ENCODE measurements around the gene RBMS1. TPM values are rescaled to one million over a fixed set of nuclear protein-coding genes. Genes with fewer than 3 reads are reported as not detected.

RBMS1 gene
- total RNA-seq, 1 donor = 121 TPM

- H3K4me3 ChIP-seq (ENCODE audit: low read depth, low read length) = no peak overlapping the region
- TF ChIP-seq CTCF (IDR thresholded peaks at IDR 0.05; ENCODE audit: insufficient read depth, low read depth, low read length) = no peak
- DNase-seq (ENCODE audit: low read depth) = no peak
Measured at GRCh38 chr2:160278101-160278878, 215.3 kb downstream of the RBMS1 start.

- no peak for DNase-seq (ENCODE audit: low read depth)
- no peak for TF ChIP-seq CTCF (IDR thresholded peaks at IDR 0.05; ENCODE audit: insufficient read depth, low read depth, low read length)
- no peak overlapping the region for H3K4me3 ChIP-seq (ENCODE audit: low read depth, low read length)
Measured at GRCh38 chr2:160277151-160277550, 216.5 kb downstream of the RBMS1 start.

- no peak for DNase-seq (ENCODE audit: low read depth)
- no peak overlapping the region for H3K4me3 ChIP-seq (ENCODE audit: low read depth, low read length)
- TF ChIP-seq CTCF (IDR thresholded peaks at IDR 0.05; ENCODE audit: insufficient read depth, low read depth, low read length) = no peak
Measured at GRCh38 chr2:160275656-160276055, 218.0 kb downstream of the RBMS1 start.

- DNase-seq (ENCODE audit: low read depth) = peak; percentile 40
- no peak for TF ChIP-seq CTCF (IDR thresholded peaks at IDR 0.05; ENCODE audit: insufficient read depth, low read depth, low read length)
- H3K4me3 ChIP-seq (ENCODE audit: low read depth, low read length) = peak overlapping the region; percentile 53
Measured at GRCh38 chr2:160271171-160272086, 222.2 kb downstream of the RBMS1 start.

GRCh38 chr2:160270571-160271113 lies 223.0 kb downstream of the RBMS1 start:
- H3K4me3 ChIP-seq (ENCODE audit: low read depth, low read length) = peak overlapping the region; percentile 53
- DNase-seq (ENCODE audit: low read depth) = no peak
- no peak for TF ChIP-seq CTCF (IDR thresholded peaks at IDR 0.05; ENCODE audit: insufficient read depth, low read depth, low read length)

GRCh38 chr2:160269803-160270570 lies 223.6 kb downstream of the RBMS1 start:
- peak; percentile 96 for DNase-seq (ENCODE audit: low read depth)
- peak overlapping the region; percentile 53 for H3K4me3 ChIP-seq (ENCODE audit: low read depth, low read length)
- TF ChIP-seq CTCF (IDR thresholded peaks at IDR 0.05; ENCODE audit: insufficient read depth, low read depth, low read length) = peak; percentile 73

All from fibroblast of villous mesenchyme (primary cell).